Measurements from ENCODE around the gene WWOX. TPM values are rescaled to one million over a fixed set of nuclear protein-coding genes. Genes with fewer than 3 reads are reported as not detected.

WWOX gene
- total RNA-seq, 1 donor from 2014 or later: 28.2 TPM

GRCh38 chr16:78129349-78129748 is 29.9 kb downstream of the WWOX start:
- peaks cover 46% of the 10 kb centered on the region for H3K4me1 Mint-ChIP-seq (ENCODE audit: unreplicated experiment)

GRCh38 chr16:78130083-78130608 is 30.7 kb downstream of the WWOX start:
- Mint-ChIP-seq H3K27me3 (ENCODE audit: unreplicated experiment) (no peaks in the 10 kb centered on the region), H3K36me3 (ENCODE audit: unreplicated experiment) (peaks cover 7% of the 10 kb centered on the region), H3K4me3 (ENCODE audit: unreplicated experiment) (no peak overlapping the region), H3K4me1 (ENCODE audit: unreplicated experiment) (peaks cover 42% of the 10 kb centered on the region), H3K9me3 (ENCODE audit: unreplicated experiment) (peaks cover 6% of the 10 kb centered on the region), H3K27ac (ENCODE audit: unreplicated experiment) (no peak overlapping the region)
- DNase-seq (ENCODE audit: extremely low spot score, unreplicated experiment): no peak
- no peak for TF ChIP-seq CTCF (IDR thresholded peaks at IDR 0.05)

More at GRCh38 chr16:78129349-78129748, 29.9 kb downstream of the WWOX start:
- peaks cover 6% of the 10 kb centered on the region for H3K9me3 Mint-ChIP-seq (ENCODE audit: unreplicated experiment)
- no peaks in the 10 kb centered on the region for H3K27me3 Mint-ChIP-seq (ENCODE audit: unreplicated experiment)
- H3K27ac Mint-ChIP-seq (ENCODE audit: unreplicated experiment): no peak overlapping the region
- no peak overlapping the region for H3K4me3 Mint-ChIP-seq (ENCODE audit: unreplicated experiment)
- TF ChIP-seq CTCF (IDR thresholded peaks at IDR 0.05): no peak
- peaks cover 9% of the 10 kb centered on the region for H3K36me3 Mint-ChIP-seq (ENCODE audit: unreplicated experiment)
- no peak for DNase-seq (ENCODE audit: extremely low spot score, unreplicated experiment)

GRCh38 chr16:78130950-78131349 is 31.5 kb downstream of the WWOX start:
- no peaks in the 10 kb centered on the region for H3K27me3 Mint-ChIP-seq (ENCODE audit: unreplicated experiment)
- peaks cover 7% of the 10 kb centered on the region for H3K36me3 Mint-ChIP-seq (ENCODE audit: unreplicated experiment)
- peaks cover 6% of the 10 kb centered on the region for H3K9me3 Mint-ChIP-seq (ENCODE audit: unreplicated experiment)
- peaks cover 41% of the 10 kb centered on the region for H3K4me1 Mint-ChIP-seq (ENCODE audit: unreplicated experiment)
- TF ChIP-seq CTCF (IDR thresholded peaks at IDR 0.05): no peak
- no peak overlapping the region for H3K4me3 Mint-ChIP-seq (ENCODE audit: unreplicated experiment)
- H3K27ac Mint-ChIP-seq (ENCODE audit: unreplicated experiment): no peak overlapping the region
- no peak for DNase-seq (ENCODE audit: extremely low spot score, unreplicated experiment)

- Mint-ChIP-seq H3K4me1 (ENCODE audit: unreplicated experiment) (peaks cover 12% of the 10 kb centered on the region), H3K4me3 (ENCODE audit: unreplicated experiment) (no peak overlapping the region), H3K36me3 (ENCODE audit: unreplicated experiment) (peaks cover 7% of the 10 kb centered on the region), H3K27ac (ENCODE audit: unreplicated experiment) (no peak overlapping the region), H3K27me3 (ENCODE audit: unreplicated experiment) (no peaks in the 10 kb centered on the region), H3K9me3 (ENCODE audit: unreplicated experiment) (peaks cover 6% of the 10 kb centered on the region)
- no peak for DNase-seq (ENCODE audit: extremely low spot score, unreplicated experiment)
- no peak for TF ChIP-seq CTCF (IDR thresholded peaks at IDR 0.05)
Observed at GRCh38 chr16:78133919-78134318, 34.5 kb downstream of the WWOX start.

- peaks cover under 1% of the 10 kb centered on the region for H3K4me1 Mint-ChIP-seq (ENCODE audit: unreplicated experiment)
- peaks cover 4% of the 10 kb centered on the region for H3K36me3 Mint-ChIP-seq (ENCODE audit: unreplicated experiment)
- H3K27me3 Mint-ChIP-seq (ENCODE audit: unreplicated experiment): no peaks in the 10 kb centered on the region
- no peak overlapping the region for H3K27ac Mint-ChIP-seq (ENCODE audit: unreplicated experiment)
- no peak for TF ChIP-seq CTCF (IDR thresholded peaks at IDR 0.05)
- DNase-seq (ENCODE audit: extremely low spot score, unreplicated experiment): no peak
- H3K4me3 Mint-ChIP-seq (ENCODE audit: unreplicated experiment): no peak overlapping the region
- H3K9me3 Mint-ChIP-seq (ENCODE audit: unreplicated experiment): peaks cover 5% of the 10 kb centered on the region
Observed at GRCh38 chr16:78134944-78135619, 35.6 kb downstream of the WWOX start.
